Loucy (cell line): ENCODE results near the gene PSPC1.
"Not testable (repeated sequence)": the region's sequence is repeated elsewhere in the genome, so short reads cannot be mapped to it uniquely, and the experiment has no call there.

Experiments used
- CTCF ChIP-seq: fragments of 200-600 bp; sonication (generic); conservative IDR thresholded peaks from 2 replicates; pipeline ENCODE4 v1.5.1; 2014; ENCODE audit warnings: mild to moderate bottlenecking, antibody characterized with exemption, low read length
- EZH2phosphoT487 ChIP-seq: fragments of 200-600 bp; IDR thresholded peaks from 2 replicates; pipeline ENCODE4 v1.6.1; 2018; ENCODE audit warnings: antibody characterized with exemption, mild to moderate bottlenecking, moderate library complexity, borderline replicate concordance

- TF ChIP-seq CTCF, EZH2phosphoT487: not testable (repeated sequence)
Measured at GRCh38 chr13:19691447-19691846, 91.3 kb downstream of the PSPC1 start.
